ENCODE data around the gene TENM4.

DNA sequence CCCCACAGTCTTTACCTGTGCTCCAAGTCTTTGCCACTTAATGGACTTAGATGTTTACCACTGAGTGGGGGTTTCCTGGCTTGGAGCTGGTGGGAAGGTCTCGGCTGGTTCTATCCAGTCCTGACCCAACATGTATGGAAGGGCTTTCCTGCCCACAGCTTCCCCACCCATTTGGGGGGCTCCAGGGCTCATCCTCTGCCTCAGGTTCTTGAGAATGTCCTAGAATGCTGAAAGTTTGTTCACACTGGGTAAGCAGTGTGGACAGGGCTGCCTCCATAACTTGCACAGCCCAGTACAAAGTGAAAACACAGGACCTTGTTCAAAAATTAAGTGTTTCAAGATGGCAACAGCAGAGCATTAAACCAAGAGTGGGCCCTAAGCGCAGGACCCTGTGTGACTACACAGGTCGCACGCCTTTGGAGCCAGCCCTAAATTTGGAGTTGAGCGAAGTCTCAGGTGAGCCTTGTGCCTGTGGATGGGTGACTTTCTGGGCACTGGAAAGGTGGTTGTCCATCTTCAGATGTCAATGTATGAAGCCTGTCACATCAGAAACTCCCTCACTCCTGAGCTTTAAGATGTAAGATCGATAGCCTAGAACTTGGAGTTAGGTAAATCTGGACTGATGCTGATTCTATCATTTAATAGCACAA is 793.4 kb downstream of the TENM4 start:
- TF ChIP-seq, protein P1, sequence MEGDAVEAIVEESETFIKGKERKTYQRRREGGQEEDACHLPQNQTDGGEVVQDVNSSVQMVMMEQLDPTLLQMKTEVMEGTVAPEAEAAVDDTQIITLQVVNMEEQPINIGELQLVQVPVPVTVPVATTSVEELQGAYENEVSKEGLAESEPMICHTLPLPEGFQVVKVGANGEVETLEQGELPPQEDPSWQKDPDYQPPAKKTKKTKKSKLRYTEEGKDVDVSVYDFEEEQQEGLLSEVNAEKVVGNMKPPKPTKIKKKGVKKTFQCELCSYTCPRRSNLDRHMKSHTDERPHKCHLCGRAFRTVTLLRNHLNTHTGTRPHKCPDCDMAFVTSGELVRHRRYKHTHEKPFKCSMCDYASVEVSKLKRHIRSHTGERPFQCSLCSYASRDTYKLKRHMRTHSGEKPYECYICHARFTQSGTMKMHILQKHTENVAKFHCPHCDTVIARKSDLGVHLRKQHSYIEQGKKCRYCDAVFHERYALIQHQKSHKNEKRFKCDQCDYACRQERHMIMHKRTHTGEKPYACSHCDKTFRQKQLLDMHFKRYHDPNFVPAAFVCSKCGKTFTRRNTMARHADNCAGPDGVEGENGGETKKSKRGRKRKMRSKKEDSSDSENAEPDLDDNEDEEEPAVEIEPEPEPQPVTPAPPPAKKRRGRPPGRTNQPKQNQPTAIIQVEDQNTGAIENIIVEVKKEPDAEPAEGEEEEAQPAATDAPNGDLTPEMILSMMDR (IDR thresholded peaks at IDR 0.05): no peak
- no peak for TF ChIP-seq POLR2A (IDR thresholded peaks at IDR 0.05)
